GOT3 (cell line): ENCODE data around the gene UBE2O.

Experiments used
- DNase-seq: peaks from one replicate; lab custom pipeline; 2025; ENCODE audit warnings: mixed read lengths; lab: John Stamatoyannopoulos, UW

Gene UBE2O

GRCh38 chr17:76467366-76467765, 14.4 kb upstream of the UBE2O start, which contains the start of gene AANAT:
AANAT (plus strand) TSS chr17:76467603; CDS start chr17:76468747, 1,144 bp downstream.
- no peak for DNase-seq

- DNase-seq, result no peak
Measured at GRCh38 chr17:76466775-76467130, 13.8 kb upstream of the UBE2O start.

GRCh38 chr17:76462556-76463290, 9.8 kb upstream of the UBE2O start:
- DNase-seq, result no peak

- DNase-seq, result no peak
Measured at GRCh38 chr17:76461765-76462555, 9.0 kb upstream of the UBE2O start.

GRCh38 chr17:76459674-76460073, 6.7 kb upstream of the UBE2O start:
- DNase-seq, result no peak

GRCh38 chr17:76458580-76459490, 5.9 kb upstream of the UBE2O start:
- no peak for DNase-seq

GRCh38 chr17:76453431-76453743, 435 bp upstream of the UBE2O start:
- DNase-seq, result no peak

- DNase-seq, result no peak
Measured at GRCh38 chr17:76452127-76452659, 759 bp downstream of the UBE2O start.

- no peak for DNase-seq
Measured at GRCh38 chr17:76451506-76451905, 1.4 kb downstream of the UBE2O start.

- DNase-seq, result no peak
Measured at GRCh38 chr17:76449126-76449525, 3.8 kb downstream of the UBE2O start.

- no peak for DNase-seq
Measured at GRCh38 chr17:76447931-76448652, 4.9 kb downstream of the UBE2O start.

GRCh38 chr17:76446449-76447231, 6.3 kb downstream of the UBE2O start:
- DNase-seq, result no peak

GRCh38 chr17:76445697-76446448, 7.1 kb downstream of the UBE2O start:
- DNase-seq, result no peak

GRCh38 chr17:76444518-76445311, 8.2 kb downstream of the UBE2O start:
- DNase-seq, result no peak

GRCh38 chr17:76442341-76443338, 10.3 kb downstream of the UBE2O start:
- no peak for DNase-seq

GRCh38 chr17:76441686-76442340, 11.1 kb downstream of the UBE2O start:
- DNase-seq, result no peak

GRCh38 chr17:76440751-76441362, 12.1 kb downstream of the UBE2O start:
- no peak for DNase-seq
